Measurements from ENCODE around the gene APOBEC4.

- TF ChIP-seq, protein P1, sequence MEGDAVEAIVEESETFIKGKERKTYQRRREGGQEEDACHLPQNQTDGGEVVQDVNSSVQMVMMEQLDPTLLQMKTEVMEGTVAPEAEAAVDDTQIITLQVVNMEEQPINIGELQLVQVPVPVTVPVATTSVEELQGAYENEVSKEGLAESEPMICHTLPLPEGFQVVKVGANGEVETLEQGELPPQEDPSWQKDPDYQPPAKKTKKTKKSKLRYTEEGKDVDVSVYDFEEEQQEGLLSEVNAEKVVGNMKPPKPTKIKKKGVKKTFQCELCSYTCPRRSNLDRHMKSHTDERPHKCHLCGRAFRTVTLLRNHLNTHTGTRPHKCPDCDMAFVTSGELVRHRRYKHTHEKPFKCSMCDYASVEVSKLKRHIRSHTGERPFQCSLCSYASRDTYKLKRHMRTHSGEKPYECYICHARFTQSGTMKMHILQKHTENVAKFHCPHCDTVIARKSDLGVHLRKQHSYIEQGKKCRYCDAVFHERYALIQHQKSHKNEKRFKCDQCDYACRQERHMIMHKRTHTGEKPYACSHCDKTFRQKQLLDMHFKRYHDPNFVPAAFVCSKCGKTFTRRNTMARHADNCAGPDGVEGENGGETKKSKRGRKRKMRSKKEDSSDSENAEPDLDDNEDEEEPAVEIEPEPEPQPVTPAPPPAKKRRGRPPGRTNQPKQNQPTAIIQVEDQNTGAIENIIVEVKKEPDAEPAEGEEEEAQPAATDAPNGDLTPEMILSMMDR (IDR thresholded peaks at IDR 0.05): no peak
- TF ChIP-seq EZH2 (IDR thresholded peaks at IDR 0.05) (no peak), EZH2phosphoT487 (IDR thresholded peaks at IDR 0.05) (no peak)
Observed at GRCh38 chr1:183653462-183653794, 312 bp upstream of the APOBEC4 start.

Measured in neural progenitor cell (in vitro differentiated cells).